Sigmoid colon (tissue), 7 donors: ENCODE measurements around the gene CENPU. TPM values are rescaled to one million over a fixed set of nuclear protein-coding genes. Genes with fewer than 3 reads are reported as not detected.
A peak's percentile ranks its signal among the peaks of the same experiment; 100 is the strongest.

Experiments
- DNase-seq: peaks from one replicate; pipeline ENCODE4 v3.0.0-alpha.2; 2019
- H3K27ac ChIP-seq, 4 donors: fragments of 200-600 bp; sonication (generic); one replicate each; pipeline ENCODE4 v1.5.1; 2016 to 2019; ENCODE audit warnings: mild to moderate bottlenecking in 1 of 4
- H3K27me3 ChIP-seq, 3 donors: fragments of 200-600 bp; sonication (generic); one replicate each; pipeline ENCODE4 v1.5.1; 2019; ENCODE audit warnings: mild to moderate bottlenecking in 1 of 3
- H3K36me3 ChIP-seq, 4 donors: fragments of 200-600 bp; sonication (generic); one replicate each; pipeline ENCODE4 v1.5.1; 2016 to 2019
- H3K4me1 ChIP-seq, 4 donors: fragments of 200-600 bp; sonication (generic); one replicate each; pipeline ENCODE4 v1.5.1; 2017 to 2019
- H3K4me3 ChIP-seq, 4 donors: fragments of 200-600 bp; sonication (generic); one replicate each; pipeline ENCODE4 v1.5.1; 2017 to 2019; ENCODE audit warnings: mild to moderate bottlenecking in 2 of 4, moderate library complexity in 1 of 4
- H3K9me3 ChIP-seq, 4 donors: fragments of 200-600 bp in 3 of 4; sonication (generic) in 3 of 4; one replicate each; pipeline versions ENCODE4 v1.5.1 to v1.6.1; 2013 to 2019
- EP300 ChIP-seq, 4 donors: sonication (generic); formaldehyde crosslinking; IDR thresholded peaks; one replicate each; pipeline ENCODE4 v1.6.1; 2017; ENCODE audit warnings: antibody characterized with exemption in 4 of 4
- POLR2A ChIP-seq, 2 donors: fragments of 450-650 bp; IDR thresholded peaks; one replicate each; pipeline ENCODE4 v1.6.1; 2016; ENCODE audit warnings: antibody characterized with exemption in 2 of 2, mild to moderate bottlenecking in 2 of 2, moderate library complexity in 2 of 2
- POLR2AphosphoS5 ChIP-seq, 4 donors: sonication (generic); formaldehyde crosslinking; IDR thresholded peaks; one replicate each; pipeline ENCODE4 v1.6.1; 2017; ENCODE audit warnings: antibody characterized with exemption in 4 of 4
- WGBS, 2 donors: extraction: QIAGEN DNeasy Blood & Tissue Kit; methylation state at CpG; one replicate each; pipeline ENCODE4 v1.1.7; 2013; 5-methylcytosine and 5-hydroxymethylcytosine counted together
- intact Hi-C: fragments of 100-400 bp; cut with DNase I; formaldehyde crosslinking; loops from one replicate; pipeline ENCODE4 v1.15.1; 2023
- polyA plus RNA-seq, 3 donors: library from polyadenylated mRNA; stranded (reverse); fragments of 200-250 nt; gene quantifications; one replicate each; pipeline ENCODE4 v1.2.3, GENCODE V29; 2013
- total RNA-seq, 4 donors: library from RNA; depleted of rRNA; stranded (reverse); fragments of >200 nt; gene quantifications; one replicate each; pipeline ENCODE4 v1.1.0, GENCODE V29; 2016
- TF ChIP-seq, protein P1 (sequence below), 4 experiments: fragments of 450-650 bp in 3 of 4; fragments of 200-600 bp in 1 of 4; IDR thresholded peaks; one replicate each; pipeline ENCODE4 v1.5.1; 2016 to 2019; ENCODE audit warnings: antibody characterized with exemption in 4 of 4, mild to moderate bottlenecking in 3 of 4, moderate library complexity in 2 of 4
- donor health status: healthy with polysubstance abuse.
- donor health status: Bipolar disorder and iron deficiency.
- donor health status: healthy.

Gene CENPU
- total and polyA plus RNA-seq, 7 donors: 0.95 to 14.4 (median 2.8) TPM; not detected in 1

DNA sequence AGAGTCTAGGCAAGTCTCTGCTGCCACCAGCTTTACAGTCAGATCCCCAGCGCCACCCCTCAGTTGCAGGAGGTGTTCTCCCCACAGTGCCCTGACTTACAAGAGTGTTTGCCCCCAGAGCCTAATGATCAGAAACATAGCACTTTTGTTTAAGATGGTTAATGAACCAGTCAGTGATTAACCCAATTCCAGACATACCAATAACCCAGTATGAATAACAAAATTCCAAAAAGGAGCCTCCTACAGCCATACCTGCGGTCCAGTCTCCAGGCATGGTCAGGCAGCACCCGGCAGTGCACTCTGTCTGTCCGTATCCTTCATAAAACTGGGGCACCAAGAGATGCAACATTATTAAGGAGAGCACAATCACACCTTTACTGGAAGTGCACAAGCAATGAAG, 30.7 kb upstream of the CENPU start:
- intact Hi-C loops: no loop called here

DNA sequence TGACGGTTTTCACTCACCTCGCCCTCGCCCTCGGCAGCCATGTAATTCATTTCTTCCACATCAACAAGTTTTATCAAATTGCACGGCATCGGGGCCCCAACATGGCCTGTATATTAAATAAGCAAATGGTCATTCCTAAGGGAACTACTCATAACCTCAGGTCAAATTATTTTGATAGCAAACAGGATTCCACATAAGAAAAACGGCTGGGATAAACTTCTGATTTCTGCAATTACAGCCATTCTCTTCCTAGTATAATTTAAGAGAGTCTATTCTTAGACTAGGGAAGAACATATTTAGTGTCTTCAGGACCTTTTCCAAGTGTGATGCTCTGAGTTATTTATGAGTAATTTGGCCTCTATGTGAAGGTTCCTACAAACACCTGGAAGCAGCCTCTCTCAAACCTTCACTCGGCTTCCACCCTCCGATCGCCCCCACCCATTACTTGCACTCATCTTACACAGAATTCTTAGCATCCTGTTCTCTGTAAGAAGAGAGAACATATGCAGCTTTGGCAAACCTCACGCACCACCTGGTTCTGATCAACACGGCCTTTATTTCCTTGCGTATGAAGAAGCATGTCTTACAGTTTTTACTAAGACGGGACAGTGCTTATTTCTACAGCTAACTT, 29.4 kb upstream of the CENPU start:
- Histone ChIP-seq H3K4me1 (peaks cover 0 to 3% (median 0%) of the 10 kb centered on the region in 4 donors), H3K27ac (peak overlapping the region in 3 of 4 donors; percentile 36 to 59 (median 57)), H3K4me3 (no peak overlapping the region), H3K9me3 (no peaks in the 10 kb centered on the region), H3K36me3 (peaks cover 30 to 70% (median 36%) of the 10 kb centered on the region in 4 donors), H3K27me3 (no peaks in the 10 kb centered on the region)
- 83 to 92% methylated on average over 14 of the region's 14 CpGs for WGBS, 2 donors
- intact Hi-C loops: no loop called here
- peak; percentile 92 for DNase-seq
- TF ChIP-seq, protein P1, sequence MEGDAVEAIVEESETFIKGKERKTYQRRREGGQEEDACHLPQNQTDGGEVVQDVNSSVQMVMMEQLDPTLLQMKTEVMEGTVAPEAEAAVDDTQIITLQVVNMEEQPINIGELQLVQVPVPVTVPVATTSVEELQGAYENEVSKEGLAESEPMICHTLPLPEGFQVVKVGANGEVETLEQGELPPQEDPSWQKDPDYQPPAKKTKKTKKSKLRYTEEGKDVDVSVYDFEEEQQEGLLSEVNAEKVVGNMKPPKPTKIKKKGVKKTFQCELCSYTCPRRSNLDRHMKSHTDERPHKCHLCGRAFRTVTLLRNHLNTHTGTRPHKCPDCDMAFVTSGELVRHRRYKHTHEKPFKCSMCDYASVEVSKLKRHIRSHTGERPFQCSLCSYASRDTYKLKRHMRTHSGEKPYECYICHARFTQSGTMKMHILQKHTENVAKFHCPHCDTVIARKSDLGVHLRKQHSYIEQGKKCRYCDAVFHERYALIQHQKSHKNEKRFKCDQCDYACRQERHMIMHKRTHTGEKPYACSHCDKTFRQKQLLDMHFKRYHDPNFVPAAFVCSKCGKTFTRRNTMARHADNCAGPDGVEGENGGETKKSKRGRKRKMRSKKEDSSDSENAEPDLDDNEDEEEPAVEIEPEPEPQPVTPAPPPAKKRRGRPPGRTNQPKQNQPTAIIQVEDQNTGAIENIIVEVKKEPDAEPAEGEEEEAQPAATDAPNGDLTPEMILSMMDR (IDR thresholded peaks at IDR 0.05): no peak
- TF ChIP-seq POLR2AphosphoS5 (IDR thresholded peaks at IDR 0.05) (peak; percentile 35 to 64 (median 54)), POLR2A (IDR thresholded peaks at IDR 0.05) (no peak), EP300 (IDR thresholded peaks at IDR 0.05) (no peak)

More for the DNA sequence above, 30.7 kb upstream of the CENPU start:
- DNase-seq: no peak
- Histone ChIP-seq H3K27me3 (no peaks in the 10 kb centered on the region), H3K9me3 (no peaks in the 10 kb centered on the region), H3K4me1 (peaks cover 0 to 3% (median 0%) of the 10 kb centered on the region in 4 donors), H3K4me3 (no peak overlapping the region), H3K27ac (no peak overlapping the region), H3K36me3 (peaks cover 30 to 76% (median 38%) of the 10 kb centered on the region in 4 donors)
- TF ChIP-seq POLR2A (IDR thresholded peaks at IDR 0.05) (no peak), EP300 (IDR thresholded peaks at IDR 0.05) (no peak), POLR2AphosphoS5 (IDR thresholded peaks at IDR 0.05) (no peak)
- TF ChIP-seq, protein P1 (IDR thresholded peaks at IDR 0.05): no peak
- 96 to 98% methylated on average over 4 of the region's 4 CpGs for WGBS, 2 donors

- H3K36me3 ChIP-seq: peaks cover 24 to 70% (median 36%) of the 10 kb centered on the region in 4 donors
- no peaks in the 10 kb centered on the region for H3K27me3 ChIP-seq
- intact Hi-C loops: no loop called here
- no peak overlapping the region for H3K27ac ChIP-seq
- TF ChIP-seq, protein P1 (IDR thresholded peaks at IDR 0.05): no peak
- no peak for TF ChIP-seq EP300 (IDR thresholded peaks at IDR 0.05)
- TF ChIP-seq POLR2AphosphoS5 (IDR thresholded peaks at IDR 0.05): no peak
- no peak for TF ChIP-seq POLR2A (IDR thresholded peaks at IDR 0.05)
- 67 to 91% methylated on average over 5 of the region's 5 CpGs for WGBS, 2 donors
- H3K9me3 ChIP-seq: no peaks in the 10 kb centered on the region
- no peak overlapping the region for H3K4me3 ChIP-seq
- peaks cover 0 to 4% (median 1%) of the 10 kb centered on the region in 4 donors for H3K4me1 ChIP-seq
- peak; percentile 15 for DNase-seq
Observed at GRCh38 chr4:184762100-184762499, 28.2 kb upstream of the CENPU start.

DNA sequence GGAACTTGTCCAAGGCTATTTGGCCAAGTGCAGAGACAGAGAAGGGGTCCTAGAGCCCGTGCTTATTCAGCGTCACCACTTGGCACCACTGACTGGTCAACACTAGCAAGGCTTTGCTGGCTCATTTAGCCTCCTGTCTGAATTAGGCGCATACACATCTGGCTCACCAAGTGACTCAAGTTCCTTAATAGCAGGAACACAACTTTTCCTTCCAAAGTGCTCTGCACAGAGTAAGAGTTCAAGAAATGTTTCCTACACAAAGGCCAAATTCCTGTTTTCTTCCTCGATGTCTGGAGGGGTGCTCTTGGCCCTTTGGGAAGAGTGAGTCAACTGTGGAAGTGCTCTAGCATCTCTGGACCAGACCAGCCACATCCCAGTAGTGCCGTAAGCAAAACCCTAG, 26.8 kb upstream of the CENPU start:
- peaks cover 11 to 70% (median 25%) of the 10 kb centered on the region in 4 donors for H3K36me3 ChIP-seq
- intact Hi-C loops: no loop called here

More for the DNA sequence above, 26.8 kb upstream of the CENPU start:
- H3K9me3 ChIP-seq: no peaks in the 10 kb centered on the region
- H3K4me1 ChIP-seq: peaks cover 0 to 9% (median 3%) of the 10 kb centered on the region in 4 donors
- no peaks in the 10 kb centered on the region for H3K27me3 ChIP-seq
- DNase-seq: peak; percentile 64
- no peak overlapping the region for H3K4me3 ChIP-seq
- whole genome bisulfite sequencing, 2 donors: 94 to 95% methylated on average over 5 of the region's 5 CpGs
- H3K27ac ChIP-seq: no peak overlapping the region
- TF ChIP-seq, protein P1 (IDR thresholded peaks at IDR 0.05): no peak
- TF ChIP-seq POLR2AphosphoS5 (IDR thresholded peaks at IDR 0.05): no peak
- TF ChIP-seq POLR2A (IDR thresholded peaks at IDR 0.05): no peak
- TF ChIP-seq EP300 (IDR thresholded peaks at IDR 0.05): no peak
